ENCODE data around the gene PLCL2.

GRCh38 chr3:16855497-16855896 lies 29.3 kb upstream of the PLCL2 start:
- TF ChIP-seq POLR2A (IDR thresholded peaks at IDR 0.05) (no peak), CTCF (IDR thresholded peaks at IDR 0.05) (no peak)
